Smooth muscle cell (in vitro differentiated cells): Measurements from ENCODE around the gene RAB31. TPM values are rescaled to one million over a fixed set of nuclear protein-coding genes. Genes with fewer than 3 reads are reported as not detected.
A peak's percentile ranks its signal among the peaks of the same experiment; 100 is the strongest.

Source experiments
- DNase-seq: peaks from one replicate; lab custom pipeline; 2025; ENCODE audit not compliant: unreplicated experiment; lab: John Stamatoyannopoulos, UW
- H2AFZ ChIP-seq: fragments of 200-600 bp; sonication (generic); 2 replicates; pipeline ENCODE4 v1.6.0; 2016; ENCODE audit warnings: antibody characterized with exemption, low read depth, mild to moderate bottlenecking
- H3F3A ChIP-seq: fragments of 200-600 bp; sonication (generic); 2 replicates; pipeline ENCODE4 v1.6.0; 2017; ENCODE audit warnings: antibody characterized with exemption, low read depth
- H3K27ac ChIP-seq: fragments of 200-600 bp; sonication (generic); 2 replicates; pipeline ENCODE4 v1.5.1; 2016; ENCODE audit warnings: low read depth, mild to moderate bottlenecking
- H3K27me3 ChIP-seq: fragments of 200-600 bp; sonication (generic); 2 replicates; pipeline ENCODE4 v1.6.1; 2016; ENCODE audit warnings: low read depth, mild to moderate bottlenecking
- H3K36me3 ChIP-seq: fragments of 200-600 bp; sonication (generic); 2 replicates; pipeline ENCODE4 v1.5.1; 2016; ENCODE audit warnings: low read depth
- H3K4me1 ChIP-seq: fragments of 200-600 bp; sonication (generic); 2 replicates; pipeline ENCODE4 v1.5.1; 2016; ENCODE audit warnings: low read depth
- H3K4me2 ChIP-seq: fragments of 200-600 bp; sonication (generic); 2 replicates; pipeline ENCODE4 v1.6.0; 2016; ENCODE audit warnings: mild to moderate bottlenecking
- H3K4me3 ChIP-seq: fragments of 200-600 bp; sonication (generic); 2 replicates; pipeline ENCODE4 v1.5.1; 2016; ENCODE audit warnings: mild to moderate bottlenecking
- H3K79me2 ChIP-seq: fragments of 200-600 bp; sonication (generic); 2 replicates; pipeline ENCODE4 v1.6.0; 2016; ENCODE audit warnings: low read depth, mild to moderate bottlenecking
- H3K9ac ChIP-seq: fragments of 200-600 bp; sonication (generic); 2 replicates; pipeline ENCODE4 v1.6.0; 2016; ENCODE audit warnings: low read depth
- H3K9me3 ChIP-seq: fragments of 200-600 bp; sonication (generic); replicated peaks from 2 replicates; pipeline ENCODE4 v1.5.1; 2016; ENCODE audit warnings: low read depth
- H4K20me1 ChIP-seq: fragments of 200-600 bp; sonication (generic); 2 replicates; pipeline ENCODE4 v1.6.0; 2016; ENCODE audit warnings: low read depth
- WGBS: methylation state at CpG from one replicate; pipeline ENCODE4 v1.1.7; 2016; ENCODE audit warnings: low lambda C conversion rate; 5-methylcytosine and 5-hydroxymethylcytosine counted together
- polyA plus RNA-seq: library from polyadenylated mRNA; unstranded; fragments of >200 nt; fragmentation: Nextera tagmentation; extraction: Ambion mirVana; gene quantifications from 2 replicates; pipeline ENCODE4 v1.2.1, GENCODE V29; 2016
- total RNA-seq: library from RNA; depleted of rRNA; stranded (reverse); fragments of >200 nt; gene quantifications from 2 replicates; pipeline ENCODE4 v1.2.3, GENCODE V29; 2014
- TF ChIP-seq, protein P1 (sequence below): fragments of 200-600 bp; sonication (generic); IDR thresholded peaks from 2 replicates; pipeline ENCODE4 v1.5.1; 2017; ENCODE audit warnings: borderline replicate concordance, mild to moderate bottlenecking, antibody characterized with exemption; ENCODE audit not compliant: insufficient read depth, poor library complexity, severe bottlenecking

Gene RAB31
- total and polyA plus RNA-seq, 2 experiments from 2014 or later, result 116 to 414 TPM

DNA sequence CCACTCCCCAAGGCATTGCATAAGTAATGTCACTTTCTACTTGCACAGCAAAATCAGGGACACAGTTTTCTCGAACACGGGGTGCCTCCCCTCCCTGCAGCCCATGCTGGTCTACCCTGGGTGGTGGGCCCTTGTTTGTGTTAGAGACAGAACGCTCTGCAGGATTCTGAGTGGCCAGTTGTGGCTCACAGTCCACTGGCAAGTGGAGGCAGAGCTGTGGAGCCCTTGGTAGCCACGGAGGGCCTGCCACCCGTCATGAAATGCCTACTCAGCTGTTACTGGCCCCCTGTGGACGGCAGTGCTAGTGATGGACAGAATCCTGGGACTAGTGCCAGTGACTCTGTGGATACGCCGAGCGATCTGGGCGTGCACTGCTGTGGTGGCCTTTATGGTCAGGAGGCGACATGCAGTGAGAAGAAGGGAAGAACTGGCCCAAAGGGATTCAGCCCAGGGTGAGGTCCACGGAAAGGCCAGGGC, 123.7 kb downstream of the RAB31 start:
- TF ChIP-seq, protein P1, sequence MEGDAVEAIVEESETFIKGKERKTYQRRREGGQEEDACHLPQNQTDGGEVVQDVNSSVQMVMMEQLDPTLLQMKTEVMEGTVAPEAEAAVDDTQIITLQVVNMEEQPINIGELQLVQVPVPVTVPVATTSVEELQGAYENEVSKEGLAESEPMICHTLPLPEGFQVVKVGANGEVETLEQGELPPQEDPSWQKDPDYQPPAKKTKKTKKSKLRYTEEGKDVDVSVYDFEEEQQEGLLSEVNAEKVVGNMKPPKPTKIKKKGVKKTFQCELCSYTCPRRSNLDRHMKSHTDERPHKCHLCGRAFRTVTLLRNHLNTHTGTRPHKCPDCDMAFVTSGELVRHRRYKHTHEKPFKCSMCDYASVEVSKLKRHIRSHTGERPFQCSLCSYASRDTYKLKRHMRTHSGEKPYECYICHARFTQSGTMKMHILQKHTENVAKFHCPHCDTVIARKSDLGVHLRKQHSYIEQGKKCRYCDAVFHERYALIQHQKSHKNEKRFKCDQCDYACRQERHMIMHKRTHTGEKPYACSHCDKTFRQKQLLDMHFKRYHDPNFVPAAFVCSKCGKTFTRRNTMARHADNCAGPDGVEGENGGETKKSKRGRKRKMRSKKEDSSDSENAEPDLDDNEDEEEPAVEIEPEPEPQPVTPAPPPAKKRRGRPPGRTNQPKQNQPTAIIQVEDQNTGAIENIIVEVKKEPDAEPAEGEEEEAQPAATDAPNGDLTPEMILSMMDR, result no peak
- H3K9me3 ChIP-seq, result no peaks in the 10 kb centered on the region
- peaks cover 6% of the 10 kb centered on the region for H3F3A ChIP-seq
- WGBS, result 93% methylated on average over 12 of the region's 12 CpGs
- H3K4me3 ChIP-seq, result no peak overlapping the region
- peaks cover 44% of the 10 kb centered on the region for H4K20me1 ChIP-seq
- H3K36me3 ChIP-seq, result no peaks in the 10 kb centered on the region
- DNase-seq, result no peak
- H3K9ac ChIP-seq, result no peak overlapping the region
- peaks cover 57% of the 10 kb centered on the region for H3K79me2 ChIP-seq
- no peak overlapping the region for H3K27ac ChIP-seq
- H3K27me3 ChIP-seq, result no peaks in the 10 kb centered on the region
- no peak overlapping the region for H3K4me2 ChIP-seq
- peaks cover 16% of the 10 kb centered on the region for H3K4me1 ChIP-seq
- H2AFZ ChIP-seq, result no peak overlapping the region

DNA sequence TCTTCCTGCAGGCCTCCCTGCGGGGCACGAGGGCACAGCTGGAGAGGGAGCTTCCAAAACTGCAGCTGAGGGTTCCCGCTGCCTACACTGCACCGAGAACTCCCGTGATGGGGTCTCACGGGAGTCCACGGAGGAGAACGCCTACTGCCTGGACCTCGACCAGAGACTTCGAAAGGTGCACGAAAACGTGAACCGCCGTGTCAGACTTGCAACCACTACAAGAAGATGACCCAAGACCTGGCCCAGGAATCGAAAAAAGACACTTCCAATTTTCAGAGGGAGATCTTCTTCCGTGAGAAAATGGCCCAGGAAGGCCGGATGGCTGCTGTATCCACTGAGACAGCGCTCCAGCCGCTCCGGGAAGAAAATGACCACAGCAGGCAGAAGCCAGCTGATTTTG, 124.8 kb downstream of the RAB31 start:
- TF ChIP-seq, protein P1, result no peak
- peaks cover 6% of the 10 kb centered on the region for H3F3A ChIP-seq
- peaks cover 60% of the 10 kb centered on the region for H3K79me2 ChIP-seq
- no peaks in the 10 kb centered on the region for H3K9me3 ChIP-seq
- no peak for DNase-seq
- H3K27me3 ChIP-seq, result no peaks in the 10 kb centered on the region
- no peak overlapping the region for H3K27ac ChIP-seq
- H3K9ac ChIP-seq, result no peak overlapping the region
- H4K20me1 ChIP-seq, result peaks cover 44% of the 10 kb centered on the region
- H3K4me2 ChIP-seq, result no peak overlapping the region
- peaks cover 16% of the 10 kb centered on the region for H3K4me1 ChIP-seq
- WGBS, result 97% methylated on average over 20 of the region's 20 CpGs
- H2AFZ ChIP-seq, result no peak overlapping the region
- H3K4me3 ChIP-seq, result no peak overlapping the region
- H3K36me3 ChIP-seq, result no peaks in the 10 kb centered on the region

DNA sequence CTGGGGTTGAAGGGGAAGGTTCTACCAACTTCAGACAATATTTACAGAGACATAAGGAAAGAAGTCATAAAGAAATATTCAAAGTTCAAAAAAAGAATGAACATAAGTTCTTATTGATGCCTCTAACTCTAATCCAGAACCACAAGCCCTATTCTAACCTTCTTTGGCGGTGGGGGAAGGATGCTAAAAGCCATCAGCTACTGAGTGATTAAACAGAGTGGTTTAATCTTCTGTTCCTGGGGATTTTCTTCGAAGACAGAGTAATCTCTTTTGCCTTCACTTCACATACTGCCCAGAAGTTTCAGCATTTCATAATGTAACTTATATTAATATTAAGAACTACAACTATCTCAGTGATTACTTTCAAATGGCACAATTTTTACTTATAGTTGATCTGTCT, 126.5 kb downstream of the RAB31 start:
- DNase-seq, result no peak
- peak overlapping the region; percentile 8 for H3K27ac ChIP-seq
- H3K36me3 ChIP-seq, result no peaks in the 10 kb centered on the region
- no peaks in the 10 kb centered on the region for H3K9me3 ChIP-seq
- H3K4me3 ChIP-seq, result no peak overlapping the region
- H2AFZ ChIP-seq, result no peak overlapping the region
- WGBS, result 16% methylated on average over 2 of the region's 2 CpGs
- H4K20me1 ChIP-seq, result peaks cover 32% of the 10 kb centered on the region
- no peaks in the 10 kb centered on the region for H3K27me3 ChIP-seq
- peaks cover under 1% of the 10 kb centered on the region for H3F3A ChIP-seq
- peak overlapping the region; percentile 28 for H3K4me2 ChIP-seq
- no peak overlapping the region for H3K9ac ChIP-seq
- TF ChIP-seq, protein P1, result no peak
- H3K79me2 ChIP-seq, result peaks cover 55% of the 10 kb centered on the region
- peaks cover 10% of the 10 kb centered on the region for H3K4me1 ChIP-seq

DNA sequence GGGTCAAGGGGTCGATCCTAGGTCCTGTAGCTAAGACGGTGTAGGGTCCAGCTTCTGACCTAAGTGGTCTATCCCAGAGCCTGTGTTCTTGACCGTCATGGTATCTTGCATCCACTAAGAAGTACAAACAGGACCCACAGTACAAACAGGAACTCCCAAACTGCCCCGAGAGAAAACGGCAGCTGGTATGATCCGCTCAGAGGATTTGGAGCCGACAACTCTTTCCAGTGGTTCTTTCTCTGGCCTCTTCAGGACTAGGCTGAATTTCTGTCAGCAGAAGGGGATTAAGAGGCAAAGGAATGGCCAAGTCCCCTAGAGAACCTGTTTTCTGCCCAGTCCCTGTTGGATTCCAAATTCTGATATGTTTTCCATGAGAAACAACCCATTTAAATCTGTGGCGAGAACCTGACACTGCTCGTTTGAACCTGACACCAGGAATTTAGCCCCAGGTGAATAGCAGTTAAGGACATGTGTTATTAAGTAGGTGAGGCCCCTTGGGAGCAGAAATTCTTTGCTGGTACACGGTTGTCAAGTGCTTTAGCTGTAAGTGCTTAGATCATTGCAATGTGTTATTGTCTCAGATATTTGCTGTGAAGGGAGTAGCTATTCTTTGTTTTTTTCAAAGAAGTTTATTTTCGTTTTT, 127.1 kb downstream of the RAB31 start:
- WGBS, result 53% methylated on average over 11 of the region's 11 CpGs

More for the DNA sequence above, 127.1 kb downstream of the RAB31 start:
- H3K27ac ChIP-seq, result peak overlapping the region; percentile 8
- no peaks in the 10 kb centered on the region for H3K36me3 ChIP-seq
- peaks cover 10% of the 10 kb centered on the region for H3K4me1 ChIP-seq
- TF ChIP-seq, protein P1, result no peak
- peaks cover 48% of the 10 kb centered on the region for H3K79me2 ChIP-seq
- H3K9ac ChIP-seq, result no peak overlapping the region
- no peak overlapping the region for H2AFZ ChIP-seq
- peaks cover 32% of the 10 kb centered on the region for H4K20me1 ChIP-seq
- H3K4me2 ChIP-seq, result peak overlapping the region; percentile 28
- no peaks in the 10 kb centered on the region for H3K27me3 ChIP-seq
- no peaks in the 10 kb centered on the region for H3K9me3 ChIP-seq
- DNase-seq, result no peak
- H3K4me3 ChIP-seq, result no peak overlapping the region
- H3F3A ChIP-seq, result no peaks in the 10 kb centered on the region
